Esophagus muscularis mucosa (tissue), 4 donors: ENCODE results near the gene TRIM33. TPM values are rescaled to one million over a fixed set of nuclear protein-coding genes. Genes with fewer than 3 reads are reported as not detected.

Experiments
- DNase-seq: peaks from one replicate; pipeline ENCODE4 v3.0.0-alpha.2; 2017; ENCODE audit errors: extremely low spot score
- H3K27ac ChIP-seq, 4 donors: fragments of 200-600 bp; sonication (generic); replicated peaks in 1 of 4; 1 replicate in 3 of 4; 2 replicates in 1 of 4; pipeline ENCODE4 v1.5.1; 2016 to 2019; ENCODE audit warnings: mild to moderate bottlenecking in 1 of 4
- H3K27me3 ChIP-seq, 4 donors: fragments of 200-600 bp; sonication (generic); one replicate each; pipeline versions ENCODE4 v1.5.1 to v1.6.0; 2016 to 2019
- H3K36me3 ChIP-seq, 4 donors: fragments of 200-600 bp; sonication (generic); one replicate each; pipeline ENCODE4 v1.5.1; 2016 to 2019
- H3K4me1 ChIP-seq, 4 donors: fragments of 200-600 bp; sonication (generic); one replicate each; pipeline ENCODE4 v1.5.1; 2016 to 2019
- H3K4me3 ChIP-seq, 4 donors: fragments of 200-600 bp; sonication (generic); 1 replicate in 2 of 4; 2 replicates in 2 of 4; pipeline ENCODE4 v1.5.1; 2016 to 2019; ENCODE audit warnings: mild to moderate bottlenecking in 4 of 4, moderate library complexity in 1 of 4
- H3K9me3 ChIP-seq, 4 donors: fragments of 200-600 bp; sonication (generic); 1 replicate in 3 of 4; 2 replicates in 1 of 4; pipeline ENCODE4 v1.5.1; 2016 to 2019
- EP300 ChIP-seq: sonication (generic); formaldehyde crosslinking; IDR thresholded peaks from one replicate; pipeline ENCODE4 v1.6.1; 2017; ENCODE audit warnings: antibody characterized with exemption
- POLR2A ChIP-seq: fragments of 450-650 bp; IDR thresholded peaks from one replicate; pipeline ENCODE4 v1.6.1; 2017; ENCODE audit warnings: antibody characterized with exemption, moderate library complexity, mild to moderate bottlenecking, low read depth
- POLR2AphosphoS5 ChIP-seq, 2 donors: sonication (generic); formaldehyde crosslinking; IDR thresholded peaks; one replicate each; pipeline ENCODE4 v1.6.1; 2017; ENCODE audit warnings: antibody characterized with exemption in 2 of 2
- WGBS: methylation state at CpG from one replicate; pipeline ENCODE4 v1.1.5; 2018; 5-methylcytosine and 5-hydroxymethylcytosine counted together
- intact Hi-C: fragments of 100-400 bp; cut with DNase I; formaldehyde crosslinking; loops from one replicate; pipeline ENCODE4 v1.15.1; 2023
- total RNA-seq, 4 donors: library from RNA; depleted of rRNA; stranded (reverse); fragments of >200 nt; gene quantifications; one replicate each; pipeline versions ENCODE4 v1.1.0 to v1.2.1, GENCODE V29; 2016
- TF ChIP-seq, protein P1 (sequence below), 3 experiments: fragments of 200-600 bp in 2 of 3; fragments of 450-650 bp in 1 of 3; sonication (generic) in 2 of 3; IDR thresholded peaks; one replicate each; pipeline ENCODE4 v1.5.1; 2017 to 2019; ENCODE audit warnings: antibody characterized with exemption in 3 of 3, mild to moderate bottlenecking in 2 of 3, moderate library complexity in 1 of 3

The TRIM33 gene
- total RNA-seq, 4 donors from 2014 or later, result 28.0 to 36.6 (median 29.5) TPM

DNA sequence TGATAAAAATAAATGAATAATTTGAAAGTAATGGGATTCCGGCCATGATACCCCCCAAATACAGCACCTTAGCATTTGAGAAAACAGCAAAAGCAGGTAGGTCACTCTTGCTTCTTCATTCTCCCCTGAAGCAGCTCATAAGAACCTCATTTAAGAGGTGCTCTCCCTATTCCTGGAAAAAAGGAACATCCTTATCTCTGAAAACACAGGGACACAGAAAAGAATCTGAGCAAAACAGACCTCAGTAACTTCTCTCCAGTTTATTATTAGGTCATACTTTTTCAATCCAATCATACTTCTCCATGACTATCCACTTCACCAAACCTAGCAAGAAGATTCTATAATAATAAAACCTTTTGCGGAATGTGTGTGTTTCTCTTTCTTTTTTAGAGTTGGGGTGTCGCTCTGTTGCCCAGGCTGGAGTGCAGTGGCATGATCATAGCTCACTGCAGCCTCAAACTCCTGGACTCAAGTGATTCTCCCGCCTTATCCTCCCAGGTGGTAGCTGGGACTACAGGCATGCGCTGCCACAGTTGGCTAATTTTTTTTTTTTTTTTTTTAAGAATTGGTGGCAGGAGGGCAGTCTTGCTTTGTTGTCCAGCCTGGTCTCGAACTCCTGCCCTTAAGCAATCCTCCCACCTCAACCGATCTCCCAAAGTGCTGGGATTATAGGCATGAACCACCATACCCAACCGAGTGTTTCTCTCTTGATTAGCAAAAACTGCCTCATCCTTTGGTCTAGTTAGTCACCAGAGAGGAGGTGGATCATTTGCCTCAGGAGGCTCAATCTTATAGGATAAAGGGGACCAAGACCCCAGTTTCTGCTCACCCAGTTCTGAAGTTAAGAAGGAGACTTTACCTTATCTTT, 10.6 kb upstream of the TRIM33 start:
- 94% methylated on average over 8 of the region's 8 CpGs for WGBS
- Histone ChIP-seq H3K4me3 (no peak overlapping the region), H3K4me1 (no peaks in the 10 kb centered on the region), H3K9me3 (no peaks in the 10 kb centered on the region), H3K36me3 (no peaks in the 10 kb centered on the region), H3K27ac (no peak overlapping the region), H3K27me3 (no peaks in the 10 kb centered on the region)
- intact Hi-C loops, result no loop called here
- TF ChIP-seq, protein P1, sequence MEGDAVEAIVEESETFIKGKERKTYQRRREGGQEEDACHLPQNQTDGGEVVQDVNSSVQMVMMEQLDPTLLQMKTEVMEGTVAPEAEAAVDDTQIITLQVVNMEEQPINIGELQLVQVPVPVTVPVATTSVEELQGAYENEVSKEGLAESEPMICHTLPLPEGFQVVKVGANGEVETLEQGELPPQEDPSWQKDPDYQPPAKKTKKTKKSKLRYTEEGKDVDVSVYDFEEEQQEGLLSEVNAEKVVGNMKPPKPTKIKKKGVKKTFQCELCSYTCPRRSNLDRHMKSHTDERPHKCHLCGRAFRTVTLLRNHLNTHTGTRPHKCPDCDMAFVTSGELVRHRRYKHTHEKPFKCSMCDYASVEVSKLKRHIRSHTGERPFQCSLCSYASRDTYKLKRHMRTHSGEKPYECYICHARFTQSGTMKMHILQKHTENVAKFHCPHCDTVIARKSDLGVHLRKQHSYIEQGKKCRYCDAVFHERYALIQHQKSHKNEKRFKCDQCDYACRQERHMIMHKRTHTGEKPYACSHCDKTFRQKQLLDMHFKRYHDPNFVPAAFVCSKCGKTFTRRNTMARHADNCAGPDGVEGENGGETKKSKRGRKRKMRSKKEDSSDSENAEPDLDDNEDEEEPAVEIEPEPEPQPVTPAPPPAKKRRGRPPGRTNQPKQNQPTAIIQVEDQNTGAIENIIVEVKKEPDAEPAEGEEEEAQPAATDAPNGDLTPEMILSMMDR (IDR thresholded peaks at IDR 0.05), result no peak
- TF ChIP-seq EP300 (no peak), POLR2AphosphoS5 (IDR thresholded peaks at IDR 0.05) (no peak), POLR2A (no peak)
- DNase-seq, result no peak

DNA sequence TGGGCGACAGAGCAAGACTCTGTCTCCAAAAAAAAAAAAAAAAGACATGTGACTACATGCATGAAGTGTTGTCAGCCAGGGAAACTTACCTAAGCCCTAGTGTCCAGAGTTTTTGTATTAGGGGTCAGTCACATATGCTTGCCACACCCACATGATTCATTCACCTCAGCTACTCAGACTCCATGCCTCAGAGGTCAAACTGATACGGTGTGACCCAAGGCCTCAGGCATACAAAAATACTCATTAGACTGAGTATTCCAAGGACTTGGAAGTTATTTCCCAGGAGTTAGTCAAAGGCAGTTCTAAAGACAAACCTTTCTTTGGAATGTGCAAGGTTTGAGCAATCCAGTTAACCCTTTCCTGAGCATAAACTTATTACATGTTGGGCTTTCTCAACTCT, 6.3 kb upstream of the TRIM33 start:
- WGBS, result 82% methylated on average over 2 of the region's 2 CpGs
- intact Hi-C loops, result no loop called here
- TF ChIP-seq, protein P1 (IDR thresholded peaks at IDR 0.05), result no peak
- TF ChIP-seq POLR2A (no peak), EP300 (no peak), POLR2AphosphoS5 (IDR thresholded peaks at IDR 0.05) (no peak)

DNA sequence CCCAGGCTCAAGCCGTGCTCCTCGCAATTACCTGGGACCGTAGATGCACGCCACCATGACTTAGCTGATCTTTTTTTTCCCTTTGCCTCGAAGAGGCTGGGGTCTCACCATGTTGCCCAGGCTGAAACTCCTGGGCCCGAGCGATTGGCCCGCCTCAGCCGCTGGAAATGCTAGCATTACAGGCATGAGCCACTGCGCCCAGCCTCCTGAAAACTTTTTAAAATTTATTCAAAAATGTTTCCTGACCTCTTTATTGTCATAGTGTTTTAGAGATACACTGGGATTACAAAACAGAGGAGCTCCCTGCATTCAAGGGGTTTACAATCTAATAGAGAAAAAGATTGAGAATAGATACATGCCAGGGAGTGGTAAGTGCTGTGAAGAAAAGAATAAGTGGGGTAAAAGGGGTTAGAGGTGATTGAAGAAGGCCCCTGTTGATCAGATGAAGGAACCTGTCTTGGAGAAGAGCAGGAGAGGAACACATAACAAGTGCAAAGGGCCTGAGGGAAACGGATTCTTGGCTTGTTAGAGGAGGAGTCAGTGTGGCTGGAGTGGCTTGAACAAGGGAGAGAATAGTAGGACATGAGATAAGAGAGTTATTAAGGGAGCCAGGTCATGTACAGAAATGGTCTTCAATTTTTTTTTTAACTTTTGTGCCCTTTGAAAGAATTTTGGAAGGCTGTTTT, 1.7 kb upstream of the TRIM33 start:
- 92% methylated on average over 11 of the region's 11 CpGs for WGBS
- no peak for TF ChIP-seq POLR2A
- TF ChIP-seq POLR2AphosphoS5 (IDR thresholded peaks at IDR 0.05), result no peak
- TF ChIP-seq, protein P1 (IDR thresholded peaks at IDR 0.05), result no peak
- Histone ChIP-seq H3K4me1 (peaks cover 18 to 35% (median 32%) of the 10 kb centered on the region in 4 donors), H3K27ac (peak overlapping the region in 1 of 4 donors; percentile 98), H3K9me3 (no peaks in the 10 kb centered on the region), H3K27me3 (no peaks in the 10 kb centered on the region), H3K4me3 (peak overlapping the region in 2 of 4 donors; percentile 97 to 98), H3K36me3 (no peaks in the 10 kb centered on the region)
- intact Hi-C loops, result loop anchor here (5.0 kb wide), 4 partner anchors 65 to 205 kb away; partner anchors contain the start of gene NRAS
- DNase-seq, result no peak

More for the DNA sequence above, 6.3 kb upstream of the TRIM33 start:
- DNase-seq, result no peak
- peaks cover 2 to 4% (median 3%) of the 10 kb centered on the region in 4 donors for H3K4me1 ChIP-seq
- no peak overlapping the region for H3K4me3 ChIP-seq
- no peaks in the 10 kb centered on the region for H3K27me3 ChIP-seq
- no peaks in the 10 kb centered on the region for H3K36me3 ChIP-seq
- no peak overlapping the region for H3K27ac ChIP-seq
- no peaks in the 10 kb centered on the region for H3K9me3 ChIP-seq

DNA sequence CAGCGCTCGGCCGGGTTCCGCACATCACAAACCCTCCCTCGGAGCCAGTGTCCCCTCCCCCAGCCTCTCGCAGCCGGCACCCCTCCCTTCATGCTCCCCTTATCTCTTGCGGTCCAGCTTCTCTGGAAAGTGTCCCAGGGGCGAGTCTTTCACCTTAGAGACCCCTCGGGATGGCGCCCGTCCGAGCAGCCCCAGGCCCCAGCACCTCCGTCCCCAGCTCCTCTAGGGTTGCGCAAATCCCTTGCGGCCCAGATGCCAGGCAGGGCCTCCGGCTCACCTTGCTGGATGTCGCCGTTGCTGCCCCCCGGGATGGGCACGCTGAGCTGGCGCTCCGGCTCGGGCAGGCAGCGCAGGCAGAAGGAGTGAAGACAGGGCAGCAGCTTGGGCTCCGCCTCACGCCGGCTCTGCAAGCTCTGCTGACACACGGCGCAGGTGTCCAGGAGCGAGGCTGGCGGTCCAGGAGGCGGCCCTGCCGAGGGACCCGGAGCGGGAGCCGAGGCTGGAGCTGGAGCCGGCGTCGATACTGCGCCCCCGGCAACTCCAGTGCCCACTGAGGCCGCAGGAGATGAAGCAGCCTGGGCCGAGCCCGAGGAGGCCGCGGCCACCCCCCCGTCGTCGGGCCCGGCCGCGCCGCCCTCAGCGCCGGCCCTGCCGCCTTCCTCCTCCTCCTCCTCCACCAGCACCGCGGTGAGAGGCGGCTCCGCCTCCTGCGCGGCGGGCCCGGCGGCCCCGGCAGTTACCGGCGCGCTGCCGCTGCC, 550 bp downstream of the TRIM33 start:
- peak overlapping the region; percentile 81 to 100 (median 98) for H3K4me3 ChIP-seq
- TF ChIP-seq POLR2AphosphoS5 (IDR thresholded peaks at IDR 0.05), result peak; percentile 3 to 4
- TF ChIP-seq POLR2A, result no peak
- TF ChIP-seq, protein P1 (IDR thresholded peaks at IDR 0.05), result no peak
- no peak for TF ChIP-seq EP300
- intact Hi-C loops, result loop anchor here (5.0 kb wide), 4 partner anchors 67 to 207 kb away; partner anchors contain the start of gene NRAS
- no peaks in the 10 kb centered on the region for H3K36me3 ChIP-seq
- no peaks in the 10 kb centered on the region for H3K27me3 ChIP-seq
- H3K9me3 ChIP-seq, result no peaks in the 10 kb centered on the region
- H3K4me1 ChIP-seq, result peaks cover 18 to 54% (median 44%) of the 10 kb centered on the region in 4 donors
- 2% methylated on average over 13 of the region's 71 CpGs for WGBS
- DNase-seq, result no peak
- peak overlapping the region; percentile 95 to 98 (median 98) for H3K27ac ChIP-seq
